Measurements from ENCODE around the gene ANKRD53.

Gene ANKRD53

GRCh38 chr2:70943205-70943871 is 35.1 kb upstream of the ANKRD53 start:
- no peak overlapping the region for H3K4me3 ChIP-seq (ENCODE audit: low read depth, low read length)
- no peak for DNase-seq (ENCODE audit: low read depth, low spot score)
- TF ChIP-seq, protein P1, sequence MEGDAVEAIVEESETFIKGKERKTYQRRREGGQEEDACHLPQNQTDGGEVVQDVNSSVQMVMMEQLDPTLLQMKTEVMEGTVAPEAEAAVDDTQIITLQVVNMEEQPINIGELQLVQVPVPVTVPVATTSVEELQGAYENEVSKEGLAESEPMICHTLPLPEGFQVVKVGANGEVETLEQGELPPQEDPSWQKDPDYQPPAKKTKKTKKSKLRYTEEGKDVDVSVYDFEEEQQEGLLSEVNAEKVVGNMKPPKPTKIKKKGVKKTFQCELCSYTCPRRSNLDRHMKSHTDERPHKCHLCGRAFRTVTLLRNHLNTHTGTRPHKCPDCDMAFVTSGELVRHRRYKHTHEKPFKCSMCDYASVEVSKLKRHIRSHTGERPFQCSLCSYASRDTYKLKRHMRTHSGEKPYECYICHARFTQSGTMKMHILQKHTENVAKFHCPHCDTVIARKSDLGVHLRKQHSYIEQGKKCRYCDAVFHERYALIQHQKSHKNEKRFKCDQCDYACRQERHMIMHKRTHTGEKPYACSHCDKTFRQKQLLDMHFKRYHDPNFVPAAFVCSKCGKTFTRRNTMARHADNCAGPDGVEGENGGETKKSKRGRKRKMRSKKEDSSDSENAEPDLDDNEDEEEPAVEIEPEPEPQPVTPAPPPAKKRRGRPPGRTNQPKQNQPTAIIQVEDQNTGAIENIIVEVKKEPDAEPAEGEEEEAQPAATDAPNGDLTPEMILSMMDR (IDR thresholded peaks at IDR 0.05; ENCODE audit: insufficient read depth, low read length, missing control alignments): no peak
- ChIA-PET CTCF (interaction anchor here (0.9 to 3.6 kb wide), 4 partner anchors 21 to 81 kb away, joined by 3 to 27 read pairs (median 11); no protein-coding TSS in a partner anchor), POLR2A (no interaction called here)

- TF ChIP-seq, protein P1 (IDR thresholded peaks at IDR 0.05; ENCODE audit: insufficient read depth, low read length, missing control alignments): no peak
- CTCF ChIA-PET: interaction anchor here (0.9 to 3.6 kb wide), 4 partner anchors 18 to 603 kb away, joined by 3 to 27 read pairs (median 3); no protein-coding TSS in a partner anchor
- no peak overlapping the region for H3K4me3 ChIP-seq (ENCODE audit: low read depth, low read length)
- POLR2A ChIA-PET: no interaction called here
- no peak for DNase-seq (ENCODE audit: low read depth, low spot score)
Measured at GRCh38 chr2:70944111-70944690, 34.2 kb upstream of the ANKRD53 start.

DNA sequence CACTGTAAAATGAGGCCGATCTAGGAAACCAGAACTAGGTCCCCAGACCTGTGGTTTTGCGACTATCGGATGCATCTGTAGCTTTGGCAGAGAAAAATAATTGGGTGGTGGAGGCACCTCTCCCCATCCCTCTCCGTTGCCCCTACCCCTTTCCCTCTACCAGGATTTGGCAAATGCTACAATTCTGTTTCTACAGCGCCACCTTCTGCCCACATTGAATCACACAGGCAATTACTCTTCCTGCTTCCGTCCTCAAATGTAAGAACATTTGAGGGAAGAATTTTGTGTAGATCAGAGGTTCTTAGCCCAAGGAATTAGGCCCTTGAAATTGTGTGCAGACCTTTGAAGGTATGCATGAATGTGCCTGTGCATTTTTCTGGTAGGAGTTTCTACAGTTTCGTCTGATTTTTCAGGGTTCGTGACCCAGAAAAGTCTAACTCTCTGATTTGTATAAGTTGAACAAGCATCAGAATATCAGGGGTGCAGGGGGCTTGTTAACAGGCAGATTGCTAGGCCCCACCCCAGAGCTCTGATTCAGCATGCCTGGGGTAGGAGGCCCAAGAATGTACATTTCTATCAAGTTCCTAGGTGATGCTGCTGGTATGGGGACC is 31.5 kb upstream of the ANKRD53 start:
- no peak for DNase-seq (ENCODE audit: low read depth, low spot score)
- TF ChIP-seq, protein P1 (IDR thresholded peaks at IDR 0.05; ENCODE audit: insufficient read depth, low read length, missing control alignments): peak; percentile 68
- no peak overlapping the region for H3K4me3 ChIP-seq (ENCODE audit: low read depth, low read length)
- ChIA-PET CTCF (interaction anchor here (0.6 to 3.9 kb wide), 35 partner anchors 8 to 645 kb away, joined by 3 to 299 read pairs (median 9); partner anchors contain the start of genes ANKRD53, ATP6V1B1 and FAM136A), POLR2A (interaction anchor here (0.6 kb wide), 1 partner anchor 120 kb away, joined by 3 read pairs; no protein-coding TSS in a partner anchor)

DNA sequence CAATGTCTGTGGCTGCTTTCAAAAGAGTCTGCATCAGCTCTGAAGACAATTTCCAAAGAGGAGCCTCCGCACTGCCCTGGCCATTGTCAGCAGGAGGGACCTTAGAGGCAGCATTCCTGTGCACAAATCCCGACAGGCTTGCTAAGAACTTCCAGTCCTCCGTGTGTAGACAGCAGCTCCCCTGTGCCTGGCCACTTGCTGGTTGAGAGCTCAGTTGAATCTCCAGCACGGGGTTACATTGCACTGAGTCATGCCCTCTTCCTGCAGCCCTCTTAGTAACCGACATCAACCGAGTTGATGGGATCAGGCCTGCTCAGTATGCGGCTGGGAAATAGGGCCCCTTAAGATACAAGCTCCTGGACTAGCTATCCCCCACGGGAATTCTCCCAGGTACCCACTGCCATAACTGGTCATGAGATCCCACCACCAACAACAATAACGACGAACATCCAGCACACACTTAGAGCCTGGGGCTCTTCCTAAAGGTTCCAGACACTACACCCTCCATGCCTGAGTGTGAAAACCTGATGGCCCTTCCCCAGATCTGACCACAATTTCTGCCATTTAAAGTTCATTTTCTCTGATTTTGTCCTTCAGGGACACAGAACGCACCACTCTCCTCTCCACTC is 30.8 kb upstream of the ANKRD53 start:
- ChIA-PET CTCF (interaction anchor here (0.9 to 3.9 kb wide), 36 partner anchors 9 to 646 kb away, joined by 3 to 299 read pairs (median 8); partner anchors contain the start of genes ANKRD53, ATP6V1B1 and FAM136A), POLR2A (interaction anchor here (1.2 kb wide), 1 partner anchor 76 kb away, joined by 3 read pairs; no protein-coding TSS in a partner anchor)
- no peak for DNase-seq (ENCODE audit: low read depth, low spot score)
- peak overlapping the region; percentile 48 for H3K4me3 ChIP-seq (ENCODE audit: low read depth, low read length)
- TF ChIP-seq, protein P1 (IDR thresholded peaks at IDR 0.05; ENCODE audit: insufficient read depth, low read length, missing control alignments): no peak

DNA sequence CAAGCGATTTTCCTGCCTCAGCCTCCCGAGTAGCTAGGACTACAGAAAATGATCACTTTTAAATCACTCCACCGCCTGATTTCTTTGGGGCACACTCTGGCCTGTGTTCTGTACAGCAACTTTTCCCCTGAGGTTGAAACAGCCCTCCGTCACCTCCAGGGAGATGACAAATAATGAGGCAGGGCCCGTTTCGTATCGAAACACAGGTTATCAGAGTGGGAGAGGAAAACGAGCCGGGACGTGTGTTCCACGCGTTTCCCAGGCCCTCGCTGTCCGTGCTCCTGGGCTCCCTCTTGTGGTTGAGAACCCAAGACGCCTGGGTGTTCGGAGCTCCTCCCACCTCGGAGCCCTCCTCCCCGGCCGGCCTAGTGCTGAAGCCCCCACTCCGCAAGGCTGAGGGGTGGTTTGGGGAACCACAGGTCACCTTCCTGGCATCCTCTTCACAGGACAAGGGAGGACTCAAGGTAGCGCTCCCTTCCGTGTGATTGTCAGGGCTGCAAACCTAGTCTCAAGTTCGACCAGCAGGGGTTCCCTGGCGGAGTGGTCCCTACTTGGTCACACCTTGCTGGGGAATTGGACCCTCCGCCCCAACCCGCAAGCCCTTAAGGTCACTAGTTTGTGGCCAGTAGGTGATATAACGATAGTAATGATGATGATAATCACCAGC is 30.0 kb upstream of the ANKRD53 start:
- CTCF ChIA-PET: interaction anchor here (0.6 to 3.9 kb wide), 35 partner anchors 8 to 647 kb away, joined by 3 to 299 read pairs (median 7); partner anchors contain the start of genes ANKRD53, ATP6V1B1 and FAM136A
- TF ChIP-seq, protein P1 (IDR thresholded peaks at IDR 0.05; ENCODE audit: insufficient read depth, low read length, missing control alignments): peak; percentile 92
- DNase-seq (ENCODE audit: low read depth, low spot score): no peak
- peak overlapping the region; percentile 48 for H3K4me3 ChIP-seq (ENCODE audit: low read depth, low read length)
- POLR2A ChIA-PET: interaction anchor here (1.2 kb wide), 1 partner anchor 77 kb away, joined by 3 read pairs; no protein-coding TSS in a partner anchor
